ENCODE results near the gene PACS1. TPM values are rescaled to one million over a fixed set of nuclear protein-coding genes. Genes with fewer than 3 reads are reported as not detected.

The PACS1 gene
- total and polyA plus RNA-seq, 7 experiments from 2014 or later: 48.0 to 314 (median 210) TPM

- Histone ChIP-seq H3K4me3 (ENCODE audit: low read length) (no peak overlapping the region), H3K36me3 (ENCODE audit: control insufficient read depth in 2 of 3, insufficient read depth in 3 of 3, low read length in 3 of 3) (peaks cover 0 to 13% (median 0%) of the 10 kb centered on the region in 3 experiments), H3K4me1 (ENCODE audit: control insufficient read depth in 2 of 2, insufficient read depth in 2 of 2, low read length in 2 of 2) (peaks cover 24 to 28% of the 10 kb centered on the region in 2 donors), H3K27ac (ENCODE audit: low read depth, low read length) (no peak overlapping the region), H3K27me3 (ENCODE audit: control insufficient read depth in 2 of 2, insufficient read depth in 2 of 2, low read length in 2 of 2) (no peaks in the 10 kb centered on the region), H3K9me3 (ENCODE audit: control insufficient read depth in 2 of 3, low read length in 3 of 3) (no peaks in the 10 kb centered on the region)
- Mint-ChIP-seq H3K4me3 (no peak overlapping the region), H3K4me1 (peaks cover 18 to 51% (median 39%) of the 10 kb centered on the region in 7 donors), H3K36me3 (peaks cover 0 to 2% (median 0%) of the 10 kb centered on the region in 5 donors), H3K9me3 (peaks cover 0 to 3% (median 0%) of the 10 kb centered on the region in 11 donors), H3K27me3 (peaks cover 0 to 14% (median 0%) of the 10 kb centered on the region in 5 donors), H3K27ac (peak overlapping the region in 5 of 9 donors; percentile 17 to 85 (median 76))
- intact Hi-C loops (cut with micrococcal nuclease): loop anchor here (10.0 kb wide), 3 partner anchors 229 to 1201 kb away; partner anchors contain the start of genes AIP (in 1 of the 2), MALAT1 (in 1 of the 2) and SF3B2 (in 1 of the 2)
- DNase-seq: no peak
- POLR2A ChIA-PET: interaction anchor here (0.9 to 6.8 kb wide), 3 partner anchors 8 to 29 kb away, joined by 3 to 56 read pairs (median 5); partner anchors contain the start of genes RAB1B and TMEM151A
- CTCF ChIA-PET: interaction anchor here (0.8 to 2.8 kb wide), 5 partner anchors 15 to 60 kb away, joined by 3 to 25 read pairs (median 5); partner anchors contain the start of gene RAB1B
- ATAC-seq: no peak
These were observed 213.5 kb downstream of the PACS1 start for GRCh38 chr11:66283461-66284105.

GRCh38 chr11:66284526-66285078 lies 214.5 kb downstream of the PACS1 start:
- Mint-ChIP-seq H3K4me3 (no peak overlapping the region), H3K27ac (peak overlapping the region in 2 of 9 donors; percentile 5 to 46), H3K9me3 (peaks cover 0 to 3% (median 0%) of the 10 kb centered on the region in 11 donors), H3K27me3 (peaks cover 0 to 9% (median 0%) of the 10 kb centered on the region in 5 donors), H3K36me3 (peaks cover 0 to under 1% (median 0%) of the 10 kb centered on the region in 5 donors), H3K4me1 (peaks cover 18 to 51% (median 41%) of the 10 kb centered on the region in 7 donors)
- peaks cover 23 to 27% of the 10 kb centered on the region in 2 donors for H3K4me1 ChIP-seq (ENCODE audit: control insufficient read depth in 2 of 2, insufficient read depth in 2 of 2, low read length in 2 of 2)
- H3K9me3 ChIP-seq (ENCODE audit: control insufficient read depth in 2 of 3, low read length in 3 of 3): no peaks in the 10 kb centered on the region
- intact Hi-C loops (cut with micrococcal nuclease): loop anchor here (10.0 kb wide), 3 partner anchors 230 to 1200 kb away; partner anchors contain the start of genes AIP (in 1 of the 2), MALAT1 (in 1 of the 2) and SF3B2 (in 1 of the 2)
- H3K27ac ChIP-seq (ENCODE audit: low read depth, low read length): no peak overlapping the region
- no peaks in the 10 kb centered on the region for H3K27me3 ChIP-seq (ENCODE audit: control insufficient read depth in 2 of 2, insufficient read depth in 2 of 2, low read length in 2 of 2)
- H3K4me3 ChIP-seq (ENCODE audit: low read length): no peak overlapping the region
- ATAC-seq (no peak), DNase-seq (no peak)
- ChIA-PET POLR2A (interaction anchor here (1.1 kb wide), 2 partner anchors 28 to 63 kb away, joined by 3 read pairs; no protein-coding TSS in a partner anchor), CTCF (interaction anchor here (1.0 to 1.5 kb wide), 3 partner anchors 18 to 27 kb away, joined by 3 to 5 read pairs (median 3); no protein-coding TSS in a partner anchor)
- H3K36me3 ChIP-seq (ENCODE audit: control insufficient read depth in 2 of 3, insufficient read depth in 3 of 3, low read length in 3 of 3): peaks cover 0 to 13% (median 0%) of the 10 kb centered on the region in 3 experiments

DNA sequence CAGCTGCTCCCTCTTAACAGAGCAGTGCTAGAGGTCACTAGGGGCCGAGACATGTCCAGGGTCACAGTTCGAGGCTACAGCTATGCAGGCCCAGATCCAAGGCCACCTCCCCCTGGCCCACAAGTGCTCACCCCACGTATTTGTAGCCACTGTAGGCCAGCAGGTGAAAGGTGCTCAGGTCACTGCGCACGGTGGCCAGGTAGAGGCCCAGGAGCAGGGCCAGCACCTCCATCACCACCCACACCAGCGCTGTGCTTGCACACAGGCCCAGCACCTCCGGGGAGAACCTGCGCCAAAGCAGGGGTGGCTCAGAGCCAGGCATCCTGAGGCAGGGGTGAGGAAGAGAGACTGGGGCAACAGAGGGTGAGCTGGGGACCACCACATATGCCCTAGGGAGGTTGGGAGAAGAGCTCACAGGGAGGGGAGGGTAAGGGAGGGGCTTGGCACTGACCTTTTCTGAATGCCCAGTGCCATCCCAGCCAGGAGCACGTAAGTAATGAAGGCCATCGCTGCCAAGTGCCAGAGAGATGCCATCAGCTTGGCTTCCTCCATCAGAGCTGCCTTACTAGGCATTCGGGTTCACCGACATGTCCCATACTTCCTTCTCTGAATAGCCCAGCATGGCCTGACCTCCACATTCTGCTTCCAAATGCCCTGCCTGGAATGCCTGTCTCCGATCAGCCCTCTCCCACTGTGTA lies 215.3 kb downstream of the PACS1 start:
- peaks cover 30 to 33% of the 10 kb centered on the region in 2 donors for H3K4me1 ChIP-seq (ENCODE audit: control insufficient read depth in 2 of 2, insufficient read depth in 2 of 2, low read length in 2 of 2)
- Mint-ChIP-seq H3K27ac (no peak overlapping the region), H3K27me3 (peaks cover 0 to 12% (median 0%) of the 10 kb centered on the region in 5 donors), H3K36me3 (no peaks in the 10 kb centered on the region), H3K4me3 (peak overlapping the region in 3 of 10 donors; percentile 21 to 34 (median 25)), H3K9me3 (peaks cover 0 to 3% (median 0%) of the 10 kb centered on the region in 11 donors), H3K4me1 (peaks cover 23 to 58% (median 48%) of the 10 kb centered on the region in 7 donors)
- intact Hi-C loops (cut with micrococcal nuclease): loop anchor here (10.0 kb wide), 3 partner anchors 231 to 1199 kb away; partner anchors contain the start of genes AIP (in 1 of the 2), MALAT1 (in 1 of the 2) and SF3B2 (in 1 of the 2)
- no peaks in the 10 kb centered on the region for H3K27me3 ChIP-seq (ENCODE audit: control insufficient read depth in 2 of 2, insufficient read depth in 2 of 2, low read length in 2 of 2)
- ChIA-PET CTCF (interaction anchor here (0.6 to 1.5 kb wide), 5 partner anchors 13 to 104 kb away, joined by 3 to 5 read pairs (median 5); no protein-coding TSS in a partner anchor), POLR2A (interaction anchor here (1.1 to 4.4 kb wide), 2 partner anchors 17 to 64 kb away, joined by 3 to 28 read pairs; partner anchors contain the start of gene RAB1B)
- H3K36me3 ChIP-seq (ENCODE audit: control insufficient read depth in 2 of 3, insufficient read depth in 3 of 3, low read length in 3 of 3): peaks cover 0 to 13% (median 0%) of the 10 kb centered on the region in 3 experiments
- H3K4me3 ChIP-seq (ENCODE audit: low read length): no peak overlapping the region
- H3K27ac ChIP-seq (ENCODE audit: low read depth, low read length): no peak overlapping the region
- H3K9me3 ChIP-seq (ENCODE audit: control insufficient read depth in 2 of 3, low read length in 3 of 3): no peaks in the 10 kb centered on the region
- ATAC-seq (no peak), DNase-seq (no peak)

- Mint-ChIP-seq H3K4me1 (peaks cover 22 to 56% (median 47%) of the 10 kb centered on the region in 7 donors), H3K9me3 (peaks cover 0 to 1% (median 0%) of the 10 kb centered on the region in 11 donors), H3K4me3 (peak overlapping the region in 9 of 10 donors; percentile 18 to 89 (median 71)), H3K36me3 (no peaks in the 10 kb centered on the region), H3K27me3 (peaks cover 0 to 22% (median 0%) of the 10 kb centered on the region in 5 donors), H3K27ac (peak overlapping the region in 1 of 9 donors; percentile 18)
- Histone ChIP-seq H3K4me1 (ENCODE audit: control insufficient read depth in 2 of 2, insufficient read depth in 2 of 2, low read length in 2 of 2) (peaks cover 29 to 31% of the 10 kb centered on the region in 2 donors), H3K36me3 (ENCODE audit: control insufficient read depth in 2 of 3, insufficient read depth in 3 of 3, low read length in 3 of 3) (peaks cover 0 to 13% (median 0%) of the 10 kb centered on the region in 3 experiments), H3K4me3 (ENCODE audit: low read length) (no peak overlapping the region), H3K27me3 (ENCODE audit: control insufficient read depth in 2 of 2, insufficient read depth in 2 of 2, low read length in 2 of 2) (no peaks in the 10 kb centered on the region), H3K27ac (ENCODE audit: low read depth, low read length) (no peak overlapping the region), H3K9me3 (ENCODE audit: control insufficient read depth in 2 of 3, low read length in 3 of 3) (no peaks in the 10 kb centered on the region)
- ChIA-PET CTCF (interaction anchor here (1.2 kb wide), 1 partner anchor 15 kb away, joined by 3 read pairs; no protein-coding TSS in a partner anchor), POLR2A (interaction anchor here (0.7 to 4.4 kb wide), 4 partner anchors 18 to 64 kb away, joined by 3 to 28 read pairs (median 5); partner anchors contain the start of genes BRMS1 and RAB1B)
- intact Hi-C loops (cut with micrococcal nuclease): loop anchor here (10.0 kb wide), 3 partner anchors 232 to 1198 kb away; partner anchors contain the start of genes AIP (in 1 of the 2), MALAT1 (in 1 of the 2) and SF3B2 (in 1 of the 2)
- ATAC-seq: no peak
- no peak for DNase-seq
These were observed 216.6 kb downstream of the PACS1 start for GRCh38 chr11:66286699-66287098.

GRCh38 chr11:66287211-66287888 lies 217.3 kb downstream of the PACS1 start:
- Histone ChIP-seq H3K9me3 (ENCODE audit: control insufficient read depth in 2 of 3, low read length in 3 of 3) (no peaks in the 10 kb centered on the region), H3K27ac (ENCODE audit: low read depth, low read length) (no peak overlapping the region), H3K27me3 (ENCODE audit: control insufficient read depth in 2 of 2, insufficient read depth in 2 of 2, low read length in 2 of 2) (no peaks in the 10 kb centered on the region), H3K4me1 (ENCODE audit: control insufficient read depth in 2 of 2, insufficient read depth in 2 of 2, low read length in 2 of 2) (peaks cover 24 to 26% of the 10 kb centered on the region in 2 donors), H3K36me3 (ENCODE audit: control insufficient read depth in 2 of 3, insufficient read depth in 3 of 3, low read length in 3 of 3) (peaks cover 0 to 13% (median 0%) of the 10 kb centered on the region in 3 experiments), H3K4me3 (ENCODE audit: low read length) (no peak overlapping the region)
- Mint-ChIP-seq H3K36me3 (no peaks in the 10 kb centered on the region), H3K9me3 (peaks cover 0 to 1% (median 0%) of the 10 kb centered on the region in 11 donors), H3K27me3 (peaks cover 0 to 22% (median under 1%) of the 10 kb centered on the region in 5 donors), H3K27ac (peak overlapping the region in 4 of 9 donors; percentile 53 to 69 (median 61)), H3K4me1 (peaks cover 19 to 50% (median 42%) of the 10 kb centered on the region in 7 donors), H3K4me3 (peak overlapping the region; percentile 66 to 89 (median 78))
- intact Hi-C loops (cut with micrococcal nuclease): loop anchor here (10.0 kb wide), 3 partner anchors 233 to 1197 kb away; partner anchors contain the start of genes AIP (in 1 of the 2), MALAT1 (in 1 of the 2) and SF3B2 (in 1 of the 2)
- DNase-seq: no peak
- no peak for ATAC-seq
- ChIA-PET CTCF (interaction anchor here (2.5 kb wide), 1 partner anchor 65 kb away, joined by 8 read pairs; no protein-coding TSS in a partner anchor), POLR2A (interaction anchor here (0.6 to 4.4 kb wide), 7 partner anchors 9 to 67 kb away, joined by 3 to 28 read pairs (median 4); partner anchors contain the start of genes BRMS1, CNIH2 and RAB1B)

All from naive thymus-derived CD4-positive, alpha-beta T cell (primary cell).